Endothelial cell of umbilical vein (primary cell): ENCODE results near the gene EMP2.

Source experiments
- CTCF ChIP-seq, 2 donors: IDR thresholded peaks; 1 replicate in 1 of 2; 2 replicates in 1 of 2; pipeline ENCODE4 v1.5.1; 2011; ENCODE audit warnings: low read length in 2 of 2, mild to moderate bottlenecking in 2 of 2, moderate library complexity in 2 of 2, control low read depth in 1 of 2, inconsistent platforms in 1 of 2, low read depth in 1 of 2; ENCODE audit not compliant: insufficient read depth in 1 of 2; ENCODE audit errors: extremely low read depth in 1 of 2
- MAX ChIP-seq: IDR thresholded peaks from 2 replicates; pipeline ENCODE4 v1.6.1; 2011; ENCODE audit not compliant: insufficient read depth, insufficient read length

- no peak for TF ChIP-seq CTCF (IDR thresholded peaks at IDR 0.05; ENCODE audit: extremely low read depth in 1 of 2, insufficient read depth in 1 of 2, low read depth in 1 of 2, low read length in 2 of 2)
- no peak for TF ChIP-seq MAX
Observed at GRCh38 chr16:10561425-10561824, 19.0 kb downstream of the EMP2 start.
